Aorta (tissue), 5 donors: ENCODE data around the gene PXDC1. TPM values are rescaled to one million over a fixed set of nuclear protein-coding genes. Genes with fewer than 3 reads are reported as not detected.
A peak's percentile ranks its signal among the peaks of the same experiment; 100 is the strongest.
"Not testable (repeated sequence)": the region's sequence is repeated elsewhere in the genome, so short reads cannot be mapped to it uniquely, and the experiment has no call there.

ENCODE experiments used
- ATAC-seq: fragments of 200-7000 bp; cut with Tn5 transposase; one replicate; pipeline ENCODE4 v1.9.1; 2022; ENCODE audit warnings: moderate library complexity; ENCODE audit not compliant: low FRiP score
- DNase-seq, 2 donors: peaks; one replicate each; pipeline ENCODE4 v3.0.0-alpha.2; 2020
- H3K27ac ChIP-seq, 2 donors: one replicate each; pipeline ENCODE4 v1.5.1; 2013; ENCODE audit warnings: low read length in 2 of 2, mild to moderate bottlenecking in 2 of 2, moderate library complexity in 2 of 2, control low read depth in 1 of 2, inconsistent platforms in 1 of 2, low read depth in 1 of 2
- H3K27me3 ChIP-seq, 2 donors: one replicate each; pipeline ENCODE4 v1.6.1; 2013; ENCODE audit warnings: control low read depth in 1 of 2, low read length in 1 of 2, mild to moderate bottlenecking in 1 of 2, moderate library complexity in 1 of 2; ENCODE audit not compliant: insufficient read depth in 2 of 2, control insufficient read depth in 1 of 2
- H3K36me3 ChIP-seq, 2 donors: one replicate each; pipeline ENCODE4 v1.6.1; 2013; ENCODE audit warnings: control low read depth in 1 of 2, low read length in 1 of 2, mild to moderate bottlenecking in 1 of 2; ENCODE audit not compliant: insufficient read depth in 2 of 2, control insufficient read depth in 1 of 2
- H3K4me1 ChIP-seq, 2 donors: one replicate each; pipeline ENCODE4 v1.6.1; 2013; ENCODE audit warnings: low read length in 2 of 2, control low read depth in 1 of 2, mild to moderate bottlenecking in 1 of 2, moderate library complexity in 1 of 2; ENCODE audit not compliant: insufficient read depth in 2 of 2, control insufficient read depth in 1 of 2
- H3K4me3 ChIP-seq, 2 donors: one replicate each; pipeline ENCODE4 v1.5.1; 2013; ENCODE audit warnings: low read length in 2 of 2, control low read depth in 1 of 2, mild to moderate bottlenecking in 1 of 2
- H3K9me3 ChIP-seq: one replicate; pipeline ENCODE4 v1.6.1; 2013; ENCODE audit warnings: mild to moderate bottlenecking, low read length; ENCODE audit not compliant: control insufficient read depth
- WGBS, 2 donors: extraction: QIAGEN DNeasy Blood & Tissue Kit; methylation state at CpG; one replicate each; pipeline ENCODE4 v1.1.7; 2013; 5-methylcytosine and 5-hydroxymethylcytosine counted together
- intact Hi-C, 2 donors: fragments of 100-400 bp; cut with DNase I; formaldehyde crosslinking; loops; one replicate each; pipeline versions ENCODE4 v1.14.2 to v1.15.0; 2022
- polyA plus RNA-seq, 2 donors: library from polyadenylated mRNA; stranded (reverse); fragments of 200-250 nt; gene quantifications; one replicate each; pipeline ENCODE4 v1.2.3, GENCODE V29; 2013
- total RNA-seq, 2 donors: library from RNA; stranded (reverse); fragmentation: NEBNext Ultra II Directional; extraction: Animal tissue kit (Norgen Biotek cat#: 25700); gene quantifications; one replicate each; pipeline ENCODE4 v1.2.1, GENCODE V29; 2021
- donor health status: healthy with polysubstance abuse.
- donor health status: Bipolar disorder and iron deficiency.
- donor health status: DM: no; HTN: no; CAD: no.
- donor health status: DM: no; HTN: no; CAD: no.
- donor health status: DM: yes; HTN: yes; CAD: no.

PXDC1 gene
- total and polyA plus RNA-seq, 4 donors, result 110 to 222 (median 141) TPM

DNA sequence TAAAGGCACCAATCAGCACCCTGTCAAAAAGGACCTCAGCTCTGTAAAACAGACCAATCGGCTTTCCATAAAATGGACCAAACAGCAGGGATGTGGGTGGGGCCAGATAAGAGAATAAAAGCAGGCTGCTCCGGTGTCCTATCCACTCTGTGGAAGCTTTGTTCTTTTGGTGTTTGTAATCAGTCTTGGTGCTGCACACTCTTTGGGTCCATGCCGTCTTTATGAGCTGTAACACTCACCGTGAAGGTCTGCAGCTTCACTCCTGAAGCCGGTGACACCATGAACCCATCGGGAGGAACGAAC is 7.3 kb upstream of the PXDC1 start:
- no peak for ATAC-seq
- DNase-seq, result peak in 1 of 2 donors; percentile 38
- peak overlapping the region in 1 of 2 donors; percentile 94 for H3K27ac ChIP-seq

DNA sequence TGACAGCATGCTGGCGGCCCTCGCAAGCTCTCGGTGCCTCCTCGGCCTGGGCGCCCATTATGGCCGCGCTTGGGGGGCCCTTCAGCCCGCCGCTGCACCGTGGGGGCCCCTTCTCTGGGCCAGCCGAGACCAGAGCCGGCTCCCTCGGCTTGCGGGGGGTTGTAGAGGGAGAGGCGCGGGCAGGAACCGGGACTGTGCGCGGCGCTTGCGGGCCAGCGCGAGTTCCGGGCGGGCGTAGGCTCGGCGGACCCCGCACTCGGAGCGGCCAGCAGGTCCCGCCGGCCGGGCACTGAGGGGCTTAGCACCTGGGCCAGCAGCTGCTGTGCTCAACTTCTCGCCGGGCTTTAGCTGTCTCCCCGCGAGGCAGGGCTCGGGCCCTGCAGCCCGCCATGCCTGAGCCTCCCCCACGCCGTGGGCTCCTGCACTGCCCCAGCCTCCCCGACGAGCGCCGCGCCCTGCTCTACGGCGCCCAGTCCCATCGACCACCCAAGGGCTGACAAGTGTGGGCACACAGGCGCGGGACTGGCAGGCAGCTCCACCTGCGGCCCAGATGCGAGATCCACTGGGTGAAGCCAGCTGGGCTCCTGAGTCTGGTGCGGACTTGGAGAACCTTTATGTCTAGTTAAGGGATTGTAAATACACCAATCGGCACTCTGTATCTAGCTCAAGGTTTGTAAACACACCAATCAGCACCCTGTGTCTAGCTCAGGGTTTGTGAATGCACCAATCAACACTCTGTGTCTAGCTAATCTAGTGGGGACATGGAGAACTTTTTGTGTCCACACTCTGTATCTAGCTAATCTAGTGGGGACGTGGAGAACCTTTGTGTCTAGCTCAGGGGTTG is 6.7 kb upstream of the PXDC1 start:
- H3K36me3 ChIP-seq, H3K27me3 ChIP-seq, H3K4me3 ChIP-seq, intact Hi-C loops, ATAC-seq, H3K4me1 ChIP-seq, H3K9me3 ChIP-seq: not testable (repeated sequence)
- DNase-seq, result peak in 1 of 2 donors; percentile 71
- whole genome bisulfite sequencing, 2 donors, result 97 to 98% methylated on average over 56 to 57 of the region's 57 CpGs
- peak overlapping the region in 1 of 2 donors; percentile 94 for H3K27ac ChIP-seq

More for the DNA sequence above, 7.3 kb upstream of the PXDC1 start:
- Histone ChIP-seq H3K4me3 (no peak overlapping the region), H3K9me3 (no peaks in the 10 kb centered on the region), H3K4me1 (peaks cover 8% of the 10 kb centered on the region in 2 donors), H3K36me3 (no peaks in the 10 kb centered on the region), H3K27me3 (no peaks in the 10 kb centered on the region)
- WGBS, 2 donors, result 50 to 81% methylated on average over 7 of the region's 7 CpGs
- intact Hi-C loops, result no loop called here

- Histone ChIP-seq H3K4me1 (peaks cover 8% of the 10 kb centered on the region in 2 donors), H3K27ac (peak overlapping the region in 1 of 2 donors; percentile 11), H3K4me3 (no peak overlapping the region), H3K9me3 (no peaks in the 10 kb centered on the region), H3K36me3 (no peaks in the 10 kb centered on the region), H3K27me3 (no peaks in the 10 kb centered on the region)
- ATAC-seq, result no peak
- peak in 1 of 2 donors; percentile 75 for DNase-seq
- WGBS, 2 donors, result 63 to 86% methylated on average over 9 of the region's 9 CpGs
- intact Hi-C loops, result no loop called here
Observed at GRCh38 chr6:3757241-3757641, 5.7 kb upstream of the PXDC1 start.

- ATAC-seq, result no peak
- 83 to 84% methylated on average over 3 of the region's 3 CpGs for WGBS, 2 donors
- Histone ChIP-seq H3K27me3 (no peaks in the 10 kb centered on the region), H3K27ac (no peak overlapping the region), H3K36me3 (no peaks in the 10 kb centered on the region), H3K4me3 (no peak overlapping the region), H3K4me1 (peaks cover 8% of the 10 kb centered on the region in 2 donors), H3K9me3 (no peaks in the 10 kb centered on the region)
- no peak for DNase-seq
- intact Hi-C loops, result no loop called here
Observed at GRCh38 chr6:3756546-3756945, 5.0 kb upstream of the PXDC1 start.

DNA sequence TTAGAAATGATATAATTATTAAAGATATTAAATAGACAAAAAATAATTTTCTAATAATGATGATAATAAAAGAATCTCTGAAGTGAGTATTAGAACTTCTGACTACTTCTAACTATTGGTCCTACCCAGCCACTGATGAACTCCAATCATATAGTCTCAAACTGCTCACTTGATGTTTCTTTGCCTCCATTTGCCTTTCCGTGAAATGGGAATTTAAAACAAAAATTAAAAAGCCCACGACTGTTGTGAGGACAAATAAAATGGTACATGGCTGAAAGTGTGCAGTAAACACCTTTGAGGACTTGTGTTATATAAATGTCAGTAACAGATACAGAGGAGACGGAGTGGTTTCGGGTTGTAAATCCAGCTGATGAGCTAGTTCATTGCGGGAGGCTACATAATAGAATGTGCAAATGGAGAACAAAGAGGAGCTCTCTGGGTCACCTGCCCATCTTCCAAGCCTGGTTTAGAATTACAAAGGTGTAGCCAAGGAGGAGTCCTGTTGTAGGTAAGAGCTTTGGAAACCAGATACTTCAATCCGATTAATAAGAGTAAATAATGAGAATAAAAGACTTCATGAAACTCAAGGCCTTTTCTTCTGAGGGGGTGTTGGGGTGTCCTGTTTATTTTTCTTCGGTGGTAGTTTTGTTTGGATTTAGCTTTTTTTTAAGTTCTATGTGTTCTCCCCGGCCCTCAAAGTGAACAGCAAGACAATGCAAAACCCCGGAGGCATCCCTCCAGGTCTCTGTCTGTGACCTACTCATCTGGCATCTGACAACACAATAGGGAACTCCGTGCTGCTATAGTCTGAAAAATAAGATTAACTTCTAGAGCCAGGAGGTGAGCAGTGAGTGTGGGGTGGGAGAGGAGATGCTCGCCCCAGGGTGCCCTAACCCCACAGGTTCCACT is 4.4 kb upstream of the PXDC1 start:
- H3K9me3 ChIP-seq, result no peaks in the 10 kb centered on the region
- no peaks in the 10 kb centered on the region for H3K27me3 ChIP-seq
- ATAC-seq (no peak), DNase-seq (no peak)
- intact Hi-C loops, result no loop called here
- no peak overlapping the region for H3K27ac ChIP-seq
- H3K4me3 ChIP-seq, result no peak overlapping the region
- WGBS, 2 donors, result 64 to 67% methylated on average over 11 of the region's 11 CpGs
- H3K4me1 ChIP-seq, result peaks cover 8% of the 10 kb centered on the region in 2 donors
- H3K36me3 ChIP-seq, result no peaks in the 10 kb centered on the region

DNA sequence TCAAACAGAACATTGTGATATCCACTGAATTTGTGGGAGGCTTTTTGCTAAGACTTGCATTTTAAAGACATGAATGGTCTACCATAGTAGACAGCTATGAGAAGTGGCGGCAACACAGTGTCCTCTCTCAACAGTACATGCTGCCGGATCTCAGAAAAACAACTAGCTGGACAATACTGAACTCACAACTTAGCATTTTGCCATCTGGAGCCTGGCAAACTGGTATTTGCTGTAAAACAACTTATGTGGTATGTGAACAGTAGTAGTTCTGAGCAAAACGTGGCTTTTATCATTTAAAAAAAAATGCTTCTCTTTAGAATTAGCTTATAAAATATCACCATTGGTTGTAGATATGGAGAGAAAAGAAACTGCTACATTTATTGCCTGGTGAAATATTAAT is 3.3 kb upstream of the PXDC1 start:
- Histone ChIP-seq H3K36me3 (no peaks in the 10 kb centered on the region), H3K27me3 (no peaks in the 10 kb centered on the region), H3K27ac (no peak overlapping the region), H3K4me3 (no peak overlapping the region), H3K9me3 (no peaks in the 10 kb centered on the region), H3K4me1 (peaks cover 6 to 8% of the 10 kb centered on the region in 2 donors)
- no peak for ATAC-seq
- intact Hi-C loops, result no loop called here
- 66 to 73% methylated on average over 3 of the region's 3 CpGs for WGBS, 2 donors
- DNase-seq, result no peak

GRCh38 chr6:3754032-3754725 is 2.7 kb upstream of the PXDC1 start:
- H3K4me1 ChIP-seq, H3K9me3 ChIP-seq, H3K27ac ChIP-seq, DNase-seq, ATAC-seq, H3K27me3 ChIP-seq, H3K36me3 ChIP-seq, H3K4me3 ChIP-seq, intact Hi-C loops: not testable (repeated sequence)
- 90 to 93% methylated on average over 15 of the region's 15 CpGs for WGBS, 2 donors

DNA sequence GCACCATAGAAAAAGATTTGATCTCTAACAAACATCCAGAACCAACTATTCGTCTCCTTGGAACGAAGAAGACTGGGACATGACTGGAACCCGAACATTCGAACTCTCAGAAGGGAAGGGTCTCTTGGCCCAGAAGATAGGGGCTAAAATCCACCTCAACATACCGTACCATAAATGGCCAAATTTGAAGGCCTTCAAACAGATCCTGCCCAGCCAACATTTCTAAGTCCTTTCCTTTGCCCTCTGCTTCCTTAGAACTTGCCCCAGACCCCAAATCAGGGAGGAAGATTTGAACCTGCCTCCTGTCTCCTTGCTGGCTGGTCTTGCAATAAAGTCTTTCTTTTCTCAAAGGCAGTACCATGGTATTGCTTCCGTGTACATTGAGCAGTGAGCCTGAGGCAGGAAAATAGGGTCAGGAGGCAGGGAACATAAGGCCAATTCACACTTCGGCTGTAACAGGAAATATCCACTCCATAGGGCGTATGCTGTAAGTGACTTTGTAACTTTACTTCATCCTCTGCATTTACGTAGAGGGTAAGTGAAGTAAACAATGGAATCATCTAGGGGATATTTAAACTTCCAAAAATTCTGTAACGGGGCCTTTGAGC is 1.8 kb upstream of the PXDC1 start:
- H3K9me3 ChIP-seq, result no peaks in the 10 kb centered on the region
- intact Hi-C loops, result no loop called here
- no peak overlapping the region for H3K4me3 ChIP-seq
- no peaks in the 10 kb centered on the region for H3K27me3 ChIP-seq
- no peaks in the 10 kb centered on the region for H3K4me1 ChIP-seq
- 94 to 95% methylated on average over 10 of the region's 10 CpGs for WGBS, 2 donors
- no peak for DNase-seq
- H3K27ac ChIP-seq, result peak overlapping the region; percentile 97 to 99
- H3K36me3 ChIP-seq, result no peaks in the 10 kb centered on the region
- ATAC-seq, result no peak
